Measurements from ENCODE around the gene ITGB7.
A peak's percentile ranks its signal among the peaks of the same experiment; 100 is the strongest.

ITGB7 gene

DNA sequence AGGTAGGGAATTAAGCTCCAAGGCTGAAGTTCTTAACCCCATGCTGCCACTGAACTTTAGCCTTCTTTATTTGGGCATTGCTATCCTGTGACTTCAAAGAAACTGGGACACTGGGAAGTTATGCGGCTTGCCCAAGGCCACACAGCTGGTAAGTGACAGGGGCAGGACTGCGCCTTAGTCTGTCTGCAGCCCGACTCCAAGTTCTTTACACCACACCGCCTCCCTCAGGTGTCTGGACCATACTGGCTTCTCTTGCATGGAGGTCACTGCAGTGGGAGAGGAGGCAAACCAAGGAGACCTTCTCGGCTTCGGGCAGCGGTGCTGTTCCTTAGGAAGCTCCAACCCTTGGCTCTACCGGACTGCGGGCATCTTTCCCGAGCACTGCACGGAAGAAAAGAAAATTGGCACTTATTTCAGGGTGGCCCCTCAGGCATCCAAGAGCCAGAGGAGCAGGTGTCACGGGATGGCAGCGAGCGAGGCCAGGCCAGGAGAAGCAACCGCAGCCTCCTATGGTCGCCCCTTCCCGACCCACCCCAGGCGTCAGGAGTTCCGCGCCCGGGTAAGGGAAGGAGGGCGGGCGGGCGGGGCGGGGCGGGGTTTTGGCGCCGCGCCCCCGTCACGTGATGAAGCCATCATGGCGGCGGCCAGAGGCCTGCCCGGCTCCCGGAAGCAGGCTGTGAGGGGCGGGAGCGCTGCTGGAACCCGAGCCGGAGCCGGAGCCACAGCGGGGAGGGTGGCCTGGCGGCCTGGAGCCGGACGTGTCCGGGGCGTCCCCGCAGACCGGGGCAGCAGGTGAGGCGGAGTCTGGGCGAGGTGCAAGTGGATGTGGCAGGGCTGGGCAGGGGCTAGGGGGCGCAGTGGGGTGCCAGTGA lies 44.7 kb upstream of the ITGB7 start (continued):
- TF ChIP-seq, protein P1, sequence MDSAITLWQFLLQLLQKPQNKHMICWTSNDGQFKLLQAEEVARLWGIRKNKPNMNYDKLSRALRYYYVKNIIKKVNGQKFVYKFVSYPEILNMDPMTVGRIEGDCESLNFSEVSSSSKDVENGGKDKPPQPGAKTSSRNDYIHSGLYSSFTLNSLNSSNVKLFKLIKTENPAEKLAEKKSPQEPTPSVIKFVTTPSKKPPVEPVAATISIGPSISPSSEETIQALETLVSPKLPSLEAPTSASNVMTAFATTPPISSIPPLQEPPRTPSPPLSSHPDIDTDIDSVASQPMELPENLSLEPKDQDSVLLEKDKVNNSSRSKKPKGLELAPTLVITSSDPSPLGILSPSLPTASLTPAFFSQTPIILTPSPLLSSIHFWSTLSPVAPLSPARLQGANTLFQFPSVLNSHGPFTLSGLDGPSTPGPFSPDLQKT (IDR thresholded peaks at IDR 0.05; ENCODE audit: borderline replicate concordance, low read depth, low read length) = no peak
- TF ChIP-seq ZNF174 (tag by site-specific recombination; IDR thresholded peaks at IDR 0.05) = no peak
- TF ChIP-seq, protein P2, sequence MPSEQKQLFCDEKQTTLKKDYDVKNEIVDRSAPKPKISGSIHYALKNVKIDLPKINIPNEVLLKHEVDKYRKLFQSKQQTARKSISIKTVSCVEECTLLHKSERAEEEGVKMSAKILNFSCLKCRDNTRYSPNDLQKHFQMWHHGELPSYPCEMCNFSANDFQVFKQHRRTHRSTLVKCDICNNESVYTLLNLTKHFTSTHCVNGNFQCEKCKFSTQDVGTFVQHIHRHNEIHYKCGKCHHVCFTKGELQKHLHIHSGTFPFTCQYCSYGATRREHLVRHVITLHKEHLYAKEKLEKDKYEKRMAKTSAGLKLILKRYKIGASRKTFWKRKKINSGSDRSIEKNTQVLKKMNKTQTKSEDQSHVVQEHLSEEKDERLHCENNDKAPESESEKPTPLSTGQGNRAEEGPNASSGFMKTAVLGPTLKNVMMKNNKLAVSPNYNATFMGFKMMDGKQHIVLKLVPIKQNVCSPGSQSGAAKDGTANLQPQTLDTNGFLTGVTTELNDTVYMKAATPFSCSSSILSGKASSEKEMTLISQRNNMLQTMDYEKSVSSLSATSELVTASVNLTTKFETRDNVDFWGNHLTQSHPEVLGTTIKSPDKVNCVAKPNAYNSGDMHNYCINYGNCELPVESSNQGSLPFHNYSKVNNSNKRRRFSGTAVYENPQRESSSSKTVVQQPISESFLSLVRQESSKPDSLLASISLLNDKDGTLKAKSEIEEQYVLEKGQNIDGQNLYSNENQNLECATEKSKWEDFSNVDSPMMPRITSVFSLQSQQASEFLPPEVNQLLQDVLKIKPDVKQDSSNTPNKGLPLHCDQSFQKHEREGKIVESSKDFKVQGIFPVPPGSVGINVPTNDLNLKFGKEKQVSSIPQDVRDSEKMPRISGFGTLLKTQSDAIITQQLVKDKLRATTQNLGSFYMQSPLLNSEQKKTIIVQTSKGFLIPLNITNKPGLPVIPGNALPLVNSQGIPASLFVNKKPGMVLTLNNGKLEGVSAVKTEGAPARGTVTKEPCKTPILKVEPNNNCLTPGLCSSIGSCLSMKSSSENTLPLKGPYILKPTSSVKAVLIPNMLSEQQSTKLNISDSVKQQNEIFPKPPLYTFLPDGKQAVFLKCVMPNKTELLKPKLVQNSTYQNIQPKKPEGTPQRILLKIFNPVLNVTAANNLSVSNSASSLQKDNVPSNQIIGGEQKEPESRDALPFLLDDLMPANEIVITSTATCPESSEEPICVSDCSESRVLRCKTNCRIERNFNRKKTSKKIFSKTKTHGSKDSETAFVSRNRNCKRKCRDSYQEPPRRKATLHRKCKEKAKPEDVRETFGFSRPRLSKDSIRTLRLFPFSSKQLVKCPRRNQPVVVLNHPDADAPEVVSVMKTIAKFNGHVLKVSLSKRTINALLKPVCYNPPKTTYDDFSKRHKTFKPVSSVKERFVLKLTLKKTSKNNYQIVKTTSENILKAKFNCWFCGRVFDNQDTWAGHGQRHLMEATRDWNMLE (tag by site-specific recombination; conservative IDR thresholded peaks at IDR 0.05; ENCODE audit: low read depth) = no peak; the same call in 1 of the 2 replicates
- TF ChIP-seq, protein P3, sequence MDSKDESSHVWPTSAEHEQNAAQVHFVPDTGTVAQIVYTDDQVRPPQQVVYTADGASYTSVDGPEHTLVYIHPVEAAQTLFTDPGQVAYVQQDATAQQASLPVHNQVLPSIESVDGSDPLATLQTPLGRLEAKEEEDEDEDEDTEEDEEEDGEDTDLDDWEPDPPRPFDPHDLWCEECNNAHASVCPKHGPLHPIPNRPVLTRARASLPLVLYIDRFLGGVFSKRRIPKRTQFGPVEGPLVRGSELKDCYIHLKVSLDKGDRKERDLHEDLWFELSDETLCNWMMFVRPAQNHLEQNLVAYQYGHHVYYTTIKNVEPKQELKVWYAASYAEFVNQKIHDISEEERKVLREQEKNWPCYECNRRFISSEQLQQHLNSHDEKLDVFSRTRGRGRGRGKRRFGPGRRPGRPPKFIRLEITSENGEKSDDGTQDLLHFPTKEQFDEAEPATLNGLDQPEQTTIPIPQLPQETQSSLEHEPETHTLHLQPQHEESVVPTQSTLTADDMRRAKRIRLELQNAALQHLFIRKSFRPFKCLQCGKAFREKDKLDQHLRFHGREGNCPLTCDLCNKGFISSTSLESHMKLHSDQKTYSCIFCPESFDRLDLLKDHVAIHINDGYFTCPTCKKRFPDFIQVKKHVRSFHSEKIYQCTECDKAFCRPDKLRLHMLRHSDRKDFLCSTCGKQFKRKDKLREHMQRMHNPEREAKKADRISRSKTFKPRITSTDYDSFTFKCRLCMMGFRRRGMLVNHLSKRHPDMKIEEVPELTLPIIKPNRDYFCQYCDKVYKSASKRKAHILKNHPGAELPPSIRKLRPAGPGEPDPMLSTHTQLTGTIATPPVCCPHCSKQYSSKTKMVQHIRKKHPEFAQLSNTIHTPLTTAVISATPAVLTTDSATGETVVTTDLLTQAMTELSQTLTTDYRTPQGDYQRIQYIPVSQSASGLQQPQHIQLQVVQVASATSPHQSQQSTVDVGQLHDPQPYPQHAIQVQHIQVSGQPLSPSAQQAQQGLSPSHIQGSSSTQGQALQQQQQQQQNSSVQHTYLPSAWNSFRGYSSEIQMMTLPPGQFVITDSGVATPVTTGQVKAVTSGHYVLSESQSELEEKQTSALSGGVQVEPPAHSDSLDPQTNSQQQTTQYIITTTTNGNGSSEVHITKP (tag by site-specific recombination; IDR thresholded peaks at IDR 0.05) = peak; percentile 42; the same call in 1 of the 2 replicates
- TF ChIP-seq IKZF3 (tag by site-specific recombination; IDR thresholded peaks at IDR 0.05) = peak; percentile 88
- 0 out of 2 replicates have a peak, but pooled peaks have one; percentile 35 for TF ChIP-seq ZFP37 (tag by site-specific recombination; IDR thresholded peaks at IDR 0.05)
- no peak for TF ChIP-seq ZNF239 (tag by site-specific recombination; IDR thresholded peaks at IDR 0.05)
- TF ChIP-seq KLF7 (tag by site-specific recombination; IDR thresholded peaks at IDR 0.05; ENCODE audit: borderline replicate concordance) = peak; percentile 72; the same call in 1 of the 2 replicates
- peak; percentile 83 for TF ChIP-seq YY2 (tag by site-specific recombination; IDR thresholded peaks at IDR 0.05)
- peak; percentile 51; the same call in 1 of the 2 replicates for TF ChIP-seq GLIS2 (tag by site-specific recombination; IDR thresholded peaks at IDR 0.05)
- TF ChIP-seq, protein P4, sequence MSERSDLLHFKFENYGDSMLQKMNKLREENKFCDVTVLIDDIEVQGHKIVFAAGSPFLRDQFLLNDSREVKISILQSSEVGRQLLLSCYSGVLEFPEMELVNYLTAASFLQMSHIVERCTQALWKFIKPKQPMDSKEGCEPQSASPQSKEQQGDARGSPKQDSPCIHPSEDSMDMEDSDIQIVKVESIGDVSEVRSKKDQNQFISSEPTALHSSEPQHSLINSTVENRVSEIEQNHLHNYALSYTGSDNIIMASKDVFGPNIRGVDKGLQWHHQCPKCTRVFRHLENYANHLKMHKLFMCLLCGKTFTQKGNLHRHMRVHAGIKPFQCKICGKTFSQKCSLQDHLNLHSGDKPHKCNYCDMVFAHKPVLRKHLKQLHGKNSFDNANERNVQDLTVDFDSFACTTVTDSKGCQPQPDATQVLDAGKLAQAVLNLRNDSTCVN (tag by site-specific recombination; optimal IDR thresholded peaks at IDR 0.05) = peak; percentile 60
- TF ChIP-seq ZNF341 (tag by site-specific recombination; IDR thresholded peaks at IDR 0.05; ENCODE audit: low read depth) = peak; percentile 34; the same call in 1 of the 2 replicates
- TF ChIP-seq MZF1 (tag by site-specific recombination; IDR thresholded peaks at IDR 0.05; ENCODE audit: borderline replicate concordance) = no peak
- TF ChIP-seq ZNF544 (tag by site-specific recombination; IDR thresholded peaks at IDR 0.05) = no peak
- TF ChIP-seq REST (tag by site-specific recombination; IDR thresholded peaks at IDR 0.05) = no peak
- no peak for TF ChIP-seq ZNF311 (tag by site-specific recombination; IDR thresholded peaks at IDR 0.05; ENCODE audit: borderline replicate concordance)
- no peak for TF ChIP-seq ZNF555 (tag by site-specific recombination; conservative IDR thresholded peaks at IDR 0.05)
- TF ChIP-seq, protein P5, sequence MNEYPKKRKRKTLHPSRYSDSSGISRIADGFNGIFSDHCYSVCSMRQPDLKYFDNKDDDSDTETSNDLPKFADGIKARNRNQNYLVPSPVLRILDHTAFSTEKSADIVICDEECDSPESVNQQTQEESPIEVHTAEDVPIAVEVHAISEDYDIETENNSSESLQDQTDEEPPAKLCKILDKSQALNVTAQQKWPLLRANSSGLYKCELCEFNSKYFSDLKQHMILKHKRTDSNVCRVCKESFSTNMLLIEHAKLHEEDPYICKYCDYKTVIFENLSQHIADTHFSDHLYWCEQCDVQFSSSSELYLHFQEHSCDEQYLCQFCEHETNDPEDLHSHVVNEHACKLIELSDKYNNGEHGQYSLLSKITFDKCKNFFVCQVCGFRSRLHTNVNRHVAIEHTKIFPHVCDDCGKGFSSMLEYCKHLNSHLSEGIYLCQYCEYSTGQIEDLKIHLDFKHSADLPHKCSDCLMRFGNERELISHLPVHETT (tag by site-specific recombination; IDR thresholded peaks at IDR 0.05) = 0 out of 2 replicates have a peak, but pooled peaks have one; percentile 59
- TF ChIP-seq ZNF266 (tag by site-specific recombination; IDR thresholded peaks at IDR 0.05; ENCODE audit: low read depth) = no peak
- peak; percentile 78; the same call in 1 of the 2 replicates for TF ChIP-seq ZNF2 (tag by site-specific recombination; IDR thresholded peaks at IDR 0.05)
- peak; percentile 89 for TF ChIP-seq KLF9 (tag by site-specific recombination; IDR thresholded peaks at IDR 0.05; ENCODE audit: low read depth)
